OCI-LY7 (cell line): Measurements from ENCODE around the gene COL25A1. TPM values are rescaled to one million over a fixed set of nuclear protein-coding genes. Genes with fewer than 3 reads are reported as not detected.

Experiments used
- BruUV-seq: library from RNA; stranded (reverse); fragments of 400-500 nt; replicated peaks from 2 replicates; lab custom pipeline; 2021; lab: Mats Ljungman, UMichigan
- CTCF ChIA-PET: fragments of 300-600 bp; sonication (Branson Sonifier 250); formaldehyde crosslinking; loops from one replicate; lab custom pipeline; 2022; ENCODE audit warnings: antibody characterized with exemption; ENCODE audit not compliant: unreplicated experiment; lab: Charles Lee
- POLR2A ChIA-PET: fragments of 300-600 bp; sonication (Branson Sonifier 250); formaldehyde crosslinking; loops from one replicate; lab custom pipeline; 2022; ENCODE audit warnings: antibody characterized with exemption; lab: Charles Lee
- DNase-seq: peaks from one replicate; pipeline ENCODE4 v3.0.0-alpha.2; 2015; ENCODE audit warnings: low spot score
- H2AFZ ChIP-seq: fragments of 200-600 bp; sonication (generic), shearing (Covaris generic); 2 replicates; pipeline ENCODE4 v1.6.1; 2014; ENCODE audit warnings: mild to moderate bottlenecking, antibody characterized with exemption, low read length, moderate library complexity
- H3K27ac ChIP-seq: fragments of 200-600 bp; sonication (generic); 2 replicates; pipeline ENCODE4 v1.5.1; 2014; ENCODE audit warnings: mixed run types, low read depth, mild to moderate bottlenecking, moderate library complexity, low read length, inconsistent platforms; ENCODE audit not compliant: poor library complexity, severe bottlenecking
- H3K36me3 ChIP-seq: fragments of 200-600 bp; sonication (generic); 2 replicates; pipeline ENCODE4 v1.6.1; 2014; ENCODE audit warnings: mild to moderate bottlenecking, antibody characterized with exemption, low read length, moderate library complexity, mixed read lengths; ENCODE audit not compliant: insufficient read depth
- H3K4me1 ChIP-seq: fragments of 200-600 bp; sonication (generic); 2 replicates; pipeline ENCODE4 v1.5.1; 2014; ENCODE audit warnings: mild to moderate bottlenecking, low read length; ENCODE audit not compliant: insufficient read depth, poor library complexity, severe bottlenecking
- H3K4me2 ChIP-seq: fragments of 200-600 bp; sonication (generic); 2 replicates; pipeline ENCODE4 v1.6.1; 2014; ENCODE audit warnings: mild to moderate bottlenecking, low read length
- H3K4me3 ChIP-seq: fragments of 200-600 bp; sonication (generic); 2 replicates; pipeline ENCODE4 v1.5.1; 2014; ENCODE audit warnings: mild to moderate bottlenecking, low read depth, low read length; ENCODE audit not compliant: poor library complexity, severe bottlenecking
- H3K79me2 ChIP-seq: fragments of 200-600 bp; sonication (generic); 2 replicates; pipeline ENCODE4 v1.6.1; 2016; ENCODE audit warnings: low read depth, mild to moderate bottlenecking, low read length, moderate library complexity, mixed read lengths; ENCODE audit not compliant: insufficient read depth
- H3K9me2 ChIP-seq: fragments of 200-600 bp; sonication (generic); 2 replicates; pipeline ENCODE4 v1.6.1; 2016; ENCODE audit warnings: mild to moderate bottlenecking, low read length, mixed read lengths; ENCODE audit not compliant: insufficient read depth
- H3K9me3 ChIP-seq: fragments of 200-600 bp; sonication (generic); 2 replicates; pipeline ENCODE4 v1.6.1; 2014; ENCODE audit warnings: mild to moderate bottlenecking, mixed run types, low read length, mixed read lengths
- H4K20me1 ChIP-seq: fragments of 200-600 bp; sonication (generic); 2 replicates; pipeline ENCODE4 v1.6.1; 2014; ENCODE audit warnings: mild to moderate bottlenecking, antibody characterized with exemption, low read length, moderate library complexity, mixed read lengths; ENCODE audit not compliant: insufficient read depth
- CTCF ChIP-seq: fragments of 200-600 bp; sonication (generic); conservative IDR thresholded peaks from 2 replicates; pipeline ENCODE4 v1.5.1; 2014; ENCODE audit warnings: mild to moderate bottlenecking, antibody characterized with exemption, low read length, moderate library complexity, mixed read lengths
- EZH2phosphoT487 ChIP-seq: fragments of 200-600 bp; sonication (generic); IDR thresholded peaks from 2 replicates; pipeline ENCODE4 v1.6.1; 2018; ENCODE audit warnings: low read depth, borderline replicate concordance, mild to moderate bottlenecking, mixed run types, antibody characterized with exemption, low read length, moderate library complexity, mixed read lengths
- intact Hi-C: fragments of 100-400 bp; cut with micrococcal nuclease; formaldehyde crosslinking; loops from one replicate; pipeline ENCODE4 v1.10.0; 2022; ENCODE audit not compliant: unreplicated experiment
- total RNA-seq, 2 experiments: library from RNA; depleted of rRNA in 1 of 2; stranded (reverse); fragments of >200 nt in 1 of 2; shearing (Covaris generic) in 1 of 2; gene quantifications; 2 replicates each; pipeline ENCODE4 v1.2.3, GENCODE V29; 2014 to 2022

Gene COL25A1
- total RNA-seq, 2 experiments from 2014 or later, result not detected

GRCh38 chr4:109040441-109040840 is 262.0 kb downstream of the COL25A1 start:
- no TSS peak for BruUV-seq
- Histone ChIP-seq H4K20me1 (no peaks in the 10 kb centered on the region), H2AFZ (no peak overlapping the region), H3K9me2 (no peaks in the 10 kb centered on the region), H3K79me2 (no peaks in the 10 kb centered on the region), H3K9me3 (no peaks in the 10 kb centered on the region), H3K36me3 (no peaks in the 10 kb centered on the region), H3K4me2 (no peak overlapping the region), H3K27ac (no peak overlapping the region), H3K4me1 (no peaks in the 10 kb centered on the region), H3K4me3 (no peak overlapping the region)
- no peak for DNase-seq
- intact Hi-C loops, result no loop called here
- CTCF ChIA-PET, result no interaction called here
- TF ChIP-seq EZH2phosphoT487 (no peak), CTCF (no peak)
- POLR2A ChIA-PET, result no interaction called here

DNA sequence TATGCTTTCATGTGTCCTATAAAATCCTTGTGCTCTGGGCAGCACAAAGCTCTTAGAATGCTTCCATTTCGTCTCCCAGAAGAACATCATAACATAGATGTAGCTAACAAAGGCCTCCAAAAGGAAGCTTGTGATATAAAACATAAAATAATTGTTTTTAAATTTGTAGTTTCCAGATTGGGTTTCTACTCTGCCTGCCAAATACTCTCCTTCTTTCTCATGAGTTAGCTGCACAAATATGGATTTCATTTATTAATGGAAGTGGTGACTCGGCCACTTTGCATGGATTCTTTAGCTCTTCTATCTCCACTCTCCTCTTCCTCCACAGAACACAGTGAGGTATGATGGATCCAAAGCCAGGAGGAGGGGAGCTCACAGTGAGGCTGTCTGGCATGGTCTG is 265.4 kb downstream of the COL25A1 start:
- no TSS peak for BruUV-seq
- Histone ChIP-seq H2AFZ (no peak overlapping the region), H3K79me2 (no peaks in the 10 kb centered on the region), H3K4me3 (no peak overlapping the region), H3K9me2 (no peaks in the 10 kb centered on the region), H3K4me1 (no peaks in the 10 kb centered on the region), H3K27ac (no peak overlapping the region), H3K36me3 (no peaks in the 10 kb centered on the region), H3K9me3 (no peaks in the 10 kb centered on the region), H4K20me1 (no peaks in the 10 kb centered on the region), H3K4me2 (no peak overlapping the region)
- CTCF ChIA-PET, result no interaction called here
- intact Hi-C loops, result no loop called here
- TF ChIP-seq EZH2phosphoT487, result no peak
- POLR2A ChIA-PET, result interaction anchor here (0.7 to 1.1 kb wide), 2 partner anchors 12 to 21 kb away, joined by 3 read pairs; no protein-coding TSS in a partner anchor
- no peak for DNase-seq

DNA sequence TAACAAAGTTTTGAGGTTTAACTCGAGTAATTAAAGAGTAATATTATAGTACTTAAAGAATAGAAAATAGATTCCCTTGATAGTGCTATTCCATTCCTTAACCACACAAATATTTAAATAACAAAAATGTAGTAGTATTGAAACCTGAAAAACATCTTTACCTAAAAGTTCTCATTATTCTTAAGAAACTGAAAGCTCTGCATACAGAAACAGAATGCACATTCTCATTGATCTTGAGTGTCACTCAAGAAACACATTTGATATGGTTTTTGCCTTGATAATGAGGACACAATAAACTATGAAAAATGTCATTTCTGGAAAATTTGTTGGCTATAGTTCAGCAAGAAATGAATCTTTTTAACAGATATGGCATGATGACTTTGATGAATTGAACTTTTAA is 268.5 kb downstream of the COL25A1 start:
- ChIA-PET CTCF (no interaction called here), POLR2A (interaction anchor here (0.6 kb wide), 1 partner anchor 213 kb away, joined by 3 read pairs; no protein-coding TSS in a partner anchor)
- no TSS peak for BruUV-seq
- DNase-seq, result no peak
- Histone ChIP-seq H3K36me3 (no peaks in the 10 kb centered on the region), H4K20me1 (no peaks in the 10 kb centered on the region), H2AFZ (no peak overlapping the region), H3K4me2 (no peak overlapping the region), H3K79me2 (no peaks in the 10 kb centered on the region), H3K9me2 (no peaks in the 10 kb centered on the region), H3K4me3 (no peak overlapping the region), H3K9me3 (no peaks in the 10 kb centered on the region), H3K4me1 (no peaks in the 10 kb centered on the region), H3K27ac (no peak overlapping the region)
- intact Hi-C loops, result no loop called here
- TF ChIP-seq CTCF (no peak), EZH2phosphoT487 (no peak)
